Glomerular endothelial cell (primary cell): ENCODE measurements around the gene HPRT1. TPM values are rescaled to one million over a fixed set of nuclear protein-coding genes. Genes with fewer than 3 reads are reported as not detected.

Experiments
- DNase-seq: peaks from one replicate; pipeline ENCODE4 v3.0.0-alpha.2; 2011; ENCODE audit warnings: low read depth, low spot score; ENCODE audit errors: extremely low read depth
- total RNA-seq: library from RNA; depleted of rRNA; stranded (reverse); fragments of >200 nt; gene quantifications from 2 replicates; pipeline ENCODE4 v1.2.3, GENCODE V29; 2015

Gene HPRT1
- total RNA-seq, 1 donor from 2014 or later, result 22.3 TPM

- no peak for DNase-seq
Observed at GRCh38 chrX:134541906-134542305, 81.9 kb downstream of the HPRT1 start.

- no peak for DNase-seq
Observed at GRCh38 chrX:134542485-134542884, 82.5 kb downstream of the HPRT1 start.

GRCh38 chrX:134543288-134543687 lies 83.3 kb downstream of the HPRT1 start:
- DNase-seq, result no peak

GRCh38 chrX:134544135-134544512 lies 84.2 kb downstream of the HPRT1 start:
- no peak for DNase-seq

GRCh38 chrX:134544513-134545151 lies 84.7 kb downstream of the HPRT1 start:
- DNase-seq, result no peak

- DNase-seq, result no peak
Observed at GRCh38 chrX:134545510-134545909, 85.5 kb downstream of the HPRT1 start.

- DNase-seq, result no peak
Observed at GRCh38 chrX:134546187-134546586, 86.2 kb downstream of the HPRT1 start.

GRCh38 chrX:134547047-134547679 lies 87.2 kb downstream of the HPRT1 start:
- no peak for DNase-seq

- no peak for DNase-seq
Observed at GRCh38 chrX:134548257-134549201, 88.6 kb downstream of the HPRT1 start.

Other genes with a start within 250 kb of the HPRT1 start
- 0.41 TPM in 1 of 2 replicates, not detected in the other for gene CCDC160, start 223.0 kb upstream of the HPRT1 start, total RNA-seq
- 22.6 and 27.2 TPM in 2 replicates for gene PHF6, start 86.9 kb upstream of the HPRT1 start, total RNA-seq
- gene PLAC1, start 198.3 kb downstream of the HPRT1 start, total RNA-seq, result 0.15 TPM in 1 of 2 replicates, not detected in the other